Right lobe of liver (tissue), 6 donors: ENCODE results near the gene CIC. TPM values are rescaled to one million over a fixed set of nuclear protein-coding genes. Genes with fewer than 3 reads are reported as not detected.
A peak's percentile ranks its signal among the peaks of the same experiment; 100 is the strongest.

Experiments used
- ATAC-seq, 4 donors: fragments of 200-7000 bp; cut with Tn5 transposase; one replicate each; pipeline ENCODE4 v1.9.1; 2020; ENCODE audit warnings: mild to moderate bottlenecking in 4 of 4, moderate library complexity in 4 of 4
- DNase-seq, 3 donors: peaks; one replicate each; pipeline ENCODE4 v3.0.0-alpha.2; 2020
- H3K27ac ChIP-seq, 3 donors: fragments of 200-600 bp; one replicate each; pipeline ENCODE4 v1.8.0; 2022
- H3K27me3 ChIP-seq, 2 donors: fragments of 200-600 bp; one replicate each; pipeline ENCODE4 v1.8.0; 2022
- H3K36me3 ChIP-seq, 4 donors: fragments of 200-600 bp; sonication (generic) in 1 of 4; one replicate each; pipeline versions ENCODE4 v1.5.1 to v1.8.0; 2017 to 2022; ENCODE audit warnings: control low read depth in 1 of 4
- H3K4me1 ChIP-seq, 4 donors: fragments of 200-600 bp; sonication (generic) in 1 of 4; one replicate each; pipeline versions ENCODE4 v1.5.1 to v1.8.0; 2017 to 2022; ENCODE audit warnings: control low read depth in 1 of 4
- H3K4me3 ChIP-seq, 3 donors: fragments of 200-600 bp; one replicate each; pipeline ENCODE4 v1.8.0; 2022
- H3K9me3 ChIP-seq, 4 donors: fragments of 200-600 bp; sonication (generic) in 1 of 4; one replicate each; pipeline versions ENCODE4 v1.5.1 to v1.8.0; 2017 to 2022; ENCODE audit warnings: control low read depth in 1 of 4
- POLR2A ChIP-seq: fragments of 450-650 bp; IDR thresholded peaks from one replicate; pipeline ENCODE4 v1.6.1; 2017; ENCODE audit warnings: antibody characterized with exemption, mild to moderate bottlenecking
- WGBS: methylation state at CpG from one replicate; pipeline ENCODE4 v1.1.6; 2018; ENCODE audit warnings: low coverage, low lambda C conversion rate; ENCODE audit not compliant: insufficient coverage; ENCODE audit errors: missing lambda C conversion rate; 5-methylcytosine and 5-hydroxymethylcytosine counted together
- intact Hi-C, 2 donors: fragments of 100-400 bp; cut with DNase I; formaldehyde crosslinking; loops; one replicate each; pipeline versions ENCODE4 v1.11.2 to v1.14.1; 2022
- total RNA-seq, 6 experiments: library from RNA; depleted of rRNA in 2 of 6; stranded (reverse); fragments of >200 nt in 2 of 6; fragmentation: NEBNext Ultra II Directional in 3 of 6; extraction: Animal tissue kit (Norgen Biotek cat#: 25700) in 3 of 6; gene quantifications; one replicate each; pipeline versions ENCODE4 v1.1.0 to v1.2.4, GENCODE V29; 2016 to 2023
- TF ChIP-seq, protein P1 (sequence below), 4 donors: fragments of 200-600 bp in 3 of 4; fragments of 450-650 bp in 1 of 4; IDR thresholded peaks; one replicate each; pipeline versions ENCODE4 v1.5.1 to v1.8.0; 2016 to 2022; ENCODE audit warnings: antibody characterized with exemption in 4 of 4, mild to moderate bottlenecking in 2 of 4
- donor health status: DM: no; HTN: yes; CAD: no.
- donor health status: DM: no; HTN: no; CAD: no.
- donor health status: DM: no; HTN: no; CAD: no.
- donor health status: DM: no; HTN: yes; CAD: no.
- donor health status: DM: no; HTN: yes; CAD: no.

The CIC gene
- total RNA-seq, 6 experiments from 2014 or later: 19.9 to 53.6 (median 35.2) TPM

DNA sequence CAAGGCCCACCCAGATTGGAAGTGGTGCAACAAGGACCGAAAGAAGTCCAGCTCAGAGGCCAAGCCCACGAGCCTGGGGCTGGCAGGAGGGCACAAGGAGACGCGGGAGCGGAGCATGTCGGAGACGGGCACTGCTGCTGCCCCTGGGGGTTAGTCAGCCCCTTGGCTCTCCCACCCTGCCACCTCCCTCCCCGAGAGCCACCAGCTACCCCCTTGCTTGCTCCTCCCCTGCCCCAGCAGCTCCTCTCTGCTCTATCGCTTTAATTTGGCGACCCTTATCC lies 18.7 kb downstream of the CIC start:
- Histone ChIP-seq H3K27me3 (no peaks in the 10 kb centered on the region), H3K27ac (no peak overlapping the region), H3K4me3 (no peak overlapping the region), H3K4me1 (peaks cover 0 to 24% (median 7%) of the 10 kb centered on the region in 4 donors), H3K9me3 (no peaks in the 10 kb centered on the region), H3K36me3 (peaks cover 0 to 52% (median 31%) of the 10 kb centered on the region in 4 donors)
- DNase-seq: peak in 1 of 3 donors; percentile 46
- ATAC-seq: no peak
- intact Hi-C loops: loop anchor here in 1 of 2 donors (5.0 kb wide), 1 partner anchor 35 kb away; no protein-coding TSS in a partner anchor
- WGBS: 90% methylated on average over 7 of the region's 10 CpGs
- no peak for TF ChIP-seq POLR2A
- TF ChIP-seq, protein P1, sequence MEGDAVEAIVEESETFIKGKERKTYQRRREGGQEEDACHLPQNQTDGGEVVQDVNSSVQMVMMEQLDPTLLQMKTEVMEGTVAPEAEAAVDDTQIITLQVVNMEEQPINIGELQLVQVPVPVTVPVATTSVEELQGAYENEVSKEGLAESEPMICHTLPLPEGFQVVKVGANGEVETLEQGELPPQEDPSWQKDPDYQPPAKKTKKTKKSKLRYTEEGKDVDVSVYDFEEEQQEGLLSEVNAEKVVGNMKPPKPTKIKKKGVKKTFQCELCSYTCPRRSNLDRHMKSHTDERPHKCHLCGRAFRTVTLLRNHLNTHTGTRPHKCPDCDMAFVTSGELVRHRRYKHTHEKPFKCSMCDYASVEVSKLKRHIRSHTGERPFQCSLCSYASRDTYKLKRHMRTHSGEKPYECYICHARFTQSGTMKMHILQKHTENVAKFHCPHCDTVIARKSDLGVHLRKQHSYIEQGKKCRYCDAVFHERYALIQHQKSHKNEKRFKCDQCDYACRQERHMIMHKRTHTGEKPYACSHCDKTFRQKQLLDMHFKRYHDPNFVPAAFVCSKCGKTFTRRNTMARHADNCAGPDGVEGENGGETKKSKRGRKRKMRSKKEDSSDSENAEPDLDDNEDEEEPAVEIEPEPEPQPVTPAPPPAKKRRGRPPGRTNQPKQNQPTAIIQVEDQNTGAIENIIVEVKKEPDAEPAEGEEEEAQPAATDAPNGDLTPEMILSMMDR (IDR thresholded peaks at IDR 0.05): no peak

DNA sequence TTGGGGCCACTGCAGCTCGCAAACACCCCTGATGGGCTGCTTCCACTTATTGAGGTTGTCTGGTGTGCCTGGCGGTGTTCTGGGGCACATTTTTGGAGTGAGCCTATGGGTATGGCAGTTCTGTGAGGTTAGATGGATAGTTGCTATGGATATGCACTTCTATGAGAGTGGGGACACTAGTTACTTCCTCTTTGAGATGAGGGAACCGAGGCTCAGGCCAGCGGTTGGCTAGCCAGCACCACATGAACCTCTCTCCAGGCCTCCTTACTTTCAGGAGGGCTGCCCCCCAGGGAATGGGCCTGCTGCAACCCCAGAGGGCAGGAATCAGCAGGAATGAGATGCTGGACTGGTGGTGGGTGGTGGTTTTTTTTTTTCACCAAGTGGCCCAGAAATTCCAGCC lies 19.3 kb downstream of the CIC start:
- WGBS: 60% methylated on average over 1 of the region's 4 CpGs
- no peaks in the 10 kb centered on the region for H3K27me3 ChIP-seq
- intact Hi-C loops: loop anchor here in 1 of 2 donors (5.0 kb wide), 1 partner anchor 36 kb away; no protein-coding TSS in a partner anchor
- no peak for TF ChIP-seq POLR2A
- TF ChIP-seq, protein P1 (IDR thresholded peaks at IDR 0.05): no peak
- DNase-seq (peak in 1 of 3 donors; percentile 43), ATAC-seq (no peak)
- H3K36me3 ChIP-seq: peaks cover 0 to 54% (median 33%) of the 10 kb centered on the region in 4 donors
- H3K9me3 ChIP-seq: no peaks in the 10 kb centered on the region
- no peak overlapping the region for H3K4me3 ChIP-seq
- H3K27ac ChIP-seq: no peak overlapping the region
- H3K4me1 ChIP-seq: peaks cover 0 to 18% (median 7%) of the 10 kb centered on the region in 4 donors

DNA sequence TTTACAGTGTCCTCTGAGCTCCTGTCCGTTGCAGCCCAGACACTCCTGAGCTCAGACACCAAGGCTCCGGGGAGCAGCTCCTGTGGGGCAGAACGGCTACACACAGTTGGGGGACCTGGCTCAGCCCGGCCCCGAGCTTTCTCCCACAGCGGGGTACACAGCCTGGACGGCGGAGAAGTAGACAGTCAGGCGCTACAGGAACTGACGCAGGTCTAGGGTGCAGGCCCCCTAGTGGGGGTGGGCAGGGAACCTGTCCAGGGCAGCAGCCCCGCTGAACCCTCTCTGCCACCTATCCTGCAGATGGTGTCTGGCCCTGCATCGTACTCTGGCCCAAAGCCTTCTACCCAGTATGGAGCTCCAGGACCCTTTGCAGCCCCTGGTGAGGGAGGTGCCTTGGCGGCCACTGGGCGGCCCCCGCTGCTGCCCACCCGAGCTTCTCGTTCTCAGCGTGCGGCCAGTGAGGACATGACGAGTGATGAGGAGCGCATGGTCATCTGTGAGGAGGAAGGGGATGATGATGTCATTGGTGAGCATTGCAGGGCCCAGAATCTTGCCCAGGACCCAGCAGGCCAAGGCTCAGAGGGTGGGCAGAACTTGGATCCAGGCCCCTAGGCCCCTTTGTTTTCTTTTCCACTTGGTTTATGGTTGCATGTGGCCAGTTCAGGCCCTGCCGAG lies 20.0 kb downstream of the CIC start:
- TF ChIP-seq, protein P1 (IDR thresholded peaks at IDR 0.05): no peak
- no peak for TF ChIP-seq POLR2A
- ATAC-seq (no peak), DNase-seq (no peak)
- Histone ChIP-seq H3K27me3 (no peaks in the 10 kb centered on the region), H3K36me3 (peaks cover 0 to 59% (median 36%) of the 10 kb centered on the region in 4 donors), H3K27ac (no peak overlapping the region), H3K9me3 (no peaks in the 10 kb centered on the region), H3K4me3 (no peak overlapping the region), H3K4me1 (peaks cover 0 to 18% (median 7%) of the 10 kb centered on the region in 4 donors)
- intact Hi-C loops: loop anchor here in 1 of 2 donors (5.0 kb wide), 1 partner anchor 37 kb away; no protein-coding TSS in a partner anchor
- WGBS: 91% methylated on average over 10 of the region's 22 CpGs

DNA sequence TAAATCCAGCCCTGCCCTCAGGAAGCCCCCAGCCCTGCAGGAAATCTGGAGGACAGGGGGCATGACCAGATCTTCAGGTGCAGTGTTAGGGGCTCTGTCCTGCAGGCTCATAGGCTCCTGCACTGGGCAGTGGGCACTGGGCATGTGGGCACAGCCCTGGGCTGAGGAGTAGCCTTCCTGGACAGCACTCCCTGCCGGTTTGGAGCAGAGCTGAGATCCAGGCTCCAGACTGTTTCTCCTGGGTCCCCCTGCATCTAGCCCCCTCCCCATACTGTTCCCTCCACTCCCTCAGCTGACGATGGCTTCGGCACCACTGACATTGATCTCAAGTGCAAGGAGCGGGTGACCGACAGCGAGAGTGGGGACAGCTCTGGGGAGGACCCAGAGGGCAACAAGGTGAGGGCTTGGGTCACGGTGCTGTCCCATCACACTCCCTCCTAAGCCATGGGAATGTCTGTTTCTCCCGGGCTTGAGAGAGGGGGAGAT lies 20.5 kb downstream of the CIC start:
- DNase-seq (peak in 1 of 3 donors; percentile 42), ATAC-seq (no peak)
- Histone ChIP-seq H3K9me3 (no peaks in the 10 kb centered on the region), H3K27me3 (no peaks in the 10 kb centered on the region), H3K4me3 (no peak overlapping the region), H3K36me3 (peaks cover 0 to 65% (median 36%) of the 10 kb centered on the region in 4 donors), H3K4me1 (peaks cover 0 to 17% (median 7%) of the 10 kb centered on the region in 4 donors), H3K27ac (no peak overlapping the region)
- intact Hi-C loops: loop anchor here (5.0 to 10.0 kb wide), 2 partner anchors 37 to 45 kb away; partner anchors contain the start of gene GSK3A (in 1 of the 2)
- WGBS: 100% methylated on average over 1 of the region's 8 CpGs
- TF ChIP-seq, protein P1 (IDR thresholded peaks at IDR 0.05): no peak
- no peak for TF ChIP-seq POLR2A
